ENCODE measurements around the gene SYNPO2.

GRCh38 chr4:119039779-119040178, 151.1 kb downstream of the SYNPO2 start:
- TF ChIP-seq POLR2AphosphoS5 (IDR thresholded peaks at IDR 0.05; ENCODE audit: low read depth, low read length) (no peak), CTCF (IDR thresholded peaks at IDR 0.05) (peak; percentile 25; the same call in 1 of the 2 replicates), REST (IDR thresholded peaks at IDR 0.05; ENCODE audit: insufficient read depth in 1 of 2, low read depth in 2 of 2, low read length in 1 of 2) (no peak), TCF7L2 (IDR thresholded peaks at IDR 0.05; ENCODE audit: low read depth, low read length) (no peak)
